NT2/D1 (cell line): Measurements from ENCODE around the gene PARP4.
"Not testable (repeated sequence)": the region's sequence is repeated elsewhere in the genome, so short reads cannot be mapped to it uniquely, and the experiment has no call there.

Experiments used
- DNase-seq: peaks from one replicate; pipeline ENCODE4 v3.0.0-alpha.2; 2011; ENCODE audit warnings: low read depth, low spot score
- H3K27me3 ChIP-seq: 2 replicates; pipeline ENCODE4 v1.6.0; 2011; ENCODE audit warnings: mild to moderate bottlenecking; ENCODE audit not compliant: insufficient read length, insufficient read depth
- H3K36me3 ChIP-seq: 2 replicates; pipeline ENCODE4 v1.6.1; 2011; ENCODE audit warnings: mild to moderate bottlenecking, low read length, mixed read lengths; ENCODE audit not compliant: insufficient read depth, insufficient read length
- H3K4me1 ChIP-seq: 2 replicates; pipeline ENCODE4 v1.5.1; 2011; ENCODE audit not compliant: insufficient read depth, insufficient read length
- H3K4me3 ChIP-seq: 2 replicates; pipeline ENCODE4 v1.5.1; 2011; ENCODE audit warnings: low read depth; ENCODE audit not compliant: insufficient read length
- H3K9ac ChIP-seq: 2 replicates; pipeline ENCODE4 v1.6.0; 2011; ENCODE audit warnings: low read depth; ENCODE audit not compliant: insufficient read length
- H3K9me3 ChIP-seq: 2 replicates; pipeline ENCODE4 v1.5.1; 2011; ENCODE audit warnings: mild to moderate bottlenecking, low read length; ENCODE audit not compliant: insufficient read depth
- SUZ12 ChIP-seq: IDR thresholded peaks from 2 replicates; pipeline ENCODE4 v1.6.1; 2011; ENCODE audit not compliant: insufficient read length, insufficient read depth; ENCODE audit errors: extremely low read depth
- YY1 ChIP-seq: IDR thresholded peaks from 2 replicates; pipeline ENCODE4 v1.6.1; 2011; ENCODE audit not compliant: insufficient read length, insufficient read depth
- ZNF274 ChIP-seq: IDR thresholded peaks from 2 replicates; pipeline ENCODE4 v1.6.1; 2011; ENCODE audit warnings: mild to moderate bottlenecking, low read depth, low read length

Gene PARP4

GRCh38 chr13:24503379-24503696, 9.2 kb downstream of the PARP4 start:
- no peak for TF ChIP-seq SUZ12
- Histone ChIP-seq H3K36me3 (peaks cover 22% of the 10 kb centered on the region), H3K27me3 (no peaks in the 10 kb centered on the region), H3K9me3 (peaks cover 7% of the 10 kb centered on the region; the same call in 1 of the 2 replicates), H3K9ac (no peak overlapping the region), H3K4me1 (peaks cover 2% of the 10 kb centered on the region), H3K4me3 (no peak overlapping the region)
- DNase-seq, result no peak

GRCh38 chr13:24502533-24503378, 9.8 kb downstream of the PARP4 start:
- no peak overlapping the region for H3K4me3 ChIP-seq
- peaks cover 26% of the 10 kb centered on the region for H3K36me3 ChIP-seq
- peaks cover 7% of the 10 kb centered on the region; the same call in 1 of the 2 replicates for H3K9me3 ChIP-seq
- no peak for DNase-seq
- no peak overlapping the region for H3K9ac ChIP-seq
- no peak for TF ChIP-seq YY1
- TF ChIP-seq SUZ12, result no peak
- TF ChIP-seq ZNF274, result no peak
- H3K27me3 ChIP-seq, result no peaks in the 10 kb centered on the region
- H3K4me1 ChIP-seq, result peaks cover 2% of the 10 kb centered on the region

- Histone ChIP-seq H3K36me3 (peaks cover 34% of the 10 kb centered on the region), H3K27me3 (no peaks in the 10 kb centered on the region), H3K4me3 (no peak overlapping the region), H3K9ac (no peak overlapping the region), H3K9me3 (no peaks in the 10 kb centered on the region), H3K4me1 (peaks cover 2% of the 10 kb centered on the region)
- no peak for DNase-seq
- no peak for TF ChIP-seq YY1
- no peak for TF ChIP-seq SUZ12
- TF ChIP-seq ZNF274, result no peak
These were observed 11.6 kb downstream of the PARP4 start for GRCh38 chr13:24500977-24501376.

- DNase-seq, result no peak
- no peaks in the 10 kb centered on the region for H3K27me3 ChIP-seq
- H3K9me3 ChIP-seq, result no peaks in the 10 kb centered on the region
- no peak overlapping the region for H3K4me3 ChIP-seq
- no peak for TF ChIP-seq ZNF274
- no peak for TF ChIP-seq SUZ12
- no peak for TF ChIP-seq YY1
- H3K36me3 ChIP-seq, result peaks cover 57% of the 10 kb centered on the region
- H3K4me1 ChIP-seq, result peaks cover 2% of the 10 kb centered on the region
- no peak overlapping the region for H3K9ac ChIP-seq
These were observed 14.8 kb downstream of the PARP4 start for GRCh38 chr13:24497742-24498141.

GRCh38 chr13:24496295-24496694, 16.3 kb downstream of the PARP4 start:
- DNase-seq, H3K4me3 ChIP-seq, H3K9ac ChIP-seq, H3K4me1 ChIP-seq, H3K9me3 ChIP-seq, H3K27me3 ChIP-seq: not testable (repeated sequence)
- H3K36me3 ChIP-seq, result peaks cover 64% of the 10 kb centered on the region

- Histone ChIP-seq H3K4me1 (no peaks in the 10 kb centered on the region), H3K36me3 (peaks cover 61% of the 10 kb centered on the region), H3K27me3 (no peaks in the 10 kb centered on the region), H3K9ac (no peak overlapping the region), H3K4me3 (no peak overlapping the region), H3K9me3 (no peaks in the 10 kb centered on the region)
- no peak for DNase-seq
- TF ChIP-seq SUZ12 (no peak), YY1 (no peak), ZNF274 (no peak)
These were observed 17.3 kb downstream of the PARP4 start for GRCh38 chr13:24495151-24495729.

GRCh38 chr13:24493356-24493755, 19.2 kb downstream of the PARP4 start:
- no peaks in the 10 kb centered on the region for H3K4me1 ChIP-seq
- H3K4me3 ChIP-seq, result no peak overlapping the region
- no peak overlapping the region for H3K9ac ChIP-seq
- H3K9me3 ChIP-seq, result no peaks in the 10 kb centered on the region
- H3K27me3 ChIP-seq, result no peaks in the 10 kb centered on the region
- no peak for TF ChIP-seq YY1
- TF ChIP-seq ZNF274, result no peak
- TF ChIP-seq SUZ12, result no peak
- DNase-seq, result no peak
- peaks cover 71% of the 10 kb centered on the region for H3K36me3 ChIP-seq

- no peak overlapping the region for H3K4me3 ChIP-seq
- peaks cover 58% of the 10 kb centered on the region for H3K36me3 ChIP-seq
- H3K27me3 ChIP-seq, result no peaks in the 10 kb centered on the region
- no peaks in the 10 kb centered on the region for H3K9me3 ChIP-seq
- H3K4me1 ChIP-seq, result no peaks in the 10 kb centered on the region
- H3K9ac ChIP-seq, result no peak overlapping the region
- DNase-seq, result no peak
- TF ChIP-seq ZNF274, result no peak
- no peak for TF ChIP-seq SUZ12
- TF ChIP-seq YY1, result no peak
These were observed 20.7 kb downstream of the PARP4 start for GRCh38 chr13:24491845-24492244.
